ENCODE results near the gene SLC44A1.

The SLC44A1 gene

GRCh38 chr9:105297442-105298075 lies 53.1 kb downstream of the SLC44A1 start:
- no peak for DNase-seq (ENCODE audit: low read depth in 1 of 2, low spot score in 1 of 2)

DNA sequence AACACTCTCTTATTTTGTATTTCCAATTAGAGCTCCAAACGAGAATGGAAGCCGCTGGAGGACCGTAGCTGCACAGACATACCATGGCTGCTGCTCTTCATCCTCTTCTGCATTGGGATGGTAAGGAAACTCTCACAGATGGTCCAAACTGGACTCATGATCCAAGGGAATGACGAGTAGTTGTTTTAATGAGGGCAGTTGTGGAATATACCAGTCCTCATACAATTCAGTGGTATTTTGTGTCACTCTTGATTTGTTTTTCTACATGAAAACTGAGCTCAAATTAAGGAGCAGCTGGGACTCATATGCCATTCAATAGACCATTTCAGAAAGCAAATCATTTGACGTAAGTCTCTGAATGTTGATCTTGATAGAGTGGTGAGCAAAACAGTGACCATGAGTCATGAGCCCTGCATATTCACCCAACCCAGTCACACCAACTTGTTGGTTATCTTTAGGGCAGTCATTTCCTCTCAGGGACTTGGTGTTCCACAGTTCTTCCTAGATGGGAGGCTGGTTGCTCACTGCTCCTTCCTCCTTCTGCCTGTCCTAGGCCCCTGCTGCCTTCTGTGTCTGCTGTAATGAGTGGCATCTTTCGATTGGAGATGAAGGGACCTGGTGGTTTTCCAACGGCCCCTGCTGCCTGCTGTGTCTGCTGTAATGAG lies 54.9 kb downstream of the SLC44A1 start:
- DNase-seq (ENCODE audit: low read depth in 1 of 2, low spot score in 1 of 2), result no peak

DNA sequence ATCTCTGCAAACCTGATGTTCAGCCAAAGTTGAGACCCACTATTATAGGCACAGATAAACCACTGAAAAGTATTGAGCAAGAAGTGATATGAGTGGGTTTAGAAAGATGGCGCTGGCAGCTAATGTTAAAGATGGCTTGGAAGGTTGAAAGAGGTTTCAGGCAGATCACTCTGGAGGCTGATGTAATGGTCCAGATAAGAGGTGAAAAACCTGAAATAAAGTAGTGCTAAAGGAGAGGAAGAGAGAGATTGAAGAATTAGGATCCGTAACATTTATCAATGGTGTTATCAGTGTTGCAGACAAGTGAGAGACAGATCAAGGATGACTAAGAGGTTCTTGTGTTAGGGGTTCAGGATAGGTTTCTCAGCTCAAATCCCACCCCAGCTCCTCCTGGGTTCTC lies 58.3 kb downstream of the SLC44A1 start:
- DNase-seq (ENCODE audit: low read depth in 1 of 2, low spot score in 1 of 2), result no peak

DNA sequence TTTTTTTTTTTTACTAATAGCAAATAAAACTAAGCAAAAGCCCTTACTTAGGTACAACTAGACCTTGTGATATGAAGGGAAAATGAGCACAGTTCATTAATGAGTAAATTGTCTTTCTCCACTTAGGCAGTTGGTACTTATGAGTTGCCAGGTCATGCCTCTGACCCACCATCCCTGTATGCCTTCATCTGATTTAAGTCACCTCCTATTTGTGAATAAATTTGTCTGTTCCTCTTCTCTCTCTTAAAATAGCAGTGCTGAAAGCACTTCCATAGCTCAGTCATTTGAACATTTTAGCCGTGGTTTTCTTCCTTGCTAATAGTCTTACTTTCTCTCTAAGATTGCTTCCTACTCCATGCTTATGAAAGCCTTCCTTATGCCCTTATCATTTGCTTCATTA lies 61.4 kb downstream of the SLC44A1 start:
- no peak for DNase-seq (ENCODE audit: low read depth in 1 of 2, low spot score in 1 of 2)

- DNase-seq (ENCODE audit: low read depth in 1 of 2, low spot score in 1 of 2), result no peak
These were observed 62.1 kb downstream of the SLC44A1 start for GRCh38 chr9:105306351-105307140.

DNA sequence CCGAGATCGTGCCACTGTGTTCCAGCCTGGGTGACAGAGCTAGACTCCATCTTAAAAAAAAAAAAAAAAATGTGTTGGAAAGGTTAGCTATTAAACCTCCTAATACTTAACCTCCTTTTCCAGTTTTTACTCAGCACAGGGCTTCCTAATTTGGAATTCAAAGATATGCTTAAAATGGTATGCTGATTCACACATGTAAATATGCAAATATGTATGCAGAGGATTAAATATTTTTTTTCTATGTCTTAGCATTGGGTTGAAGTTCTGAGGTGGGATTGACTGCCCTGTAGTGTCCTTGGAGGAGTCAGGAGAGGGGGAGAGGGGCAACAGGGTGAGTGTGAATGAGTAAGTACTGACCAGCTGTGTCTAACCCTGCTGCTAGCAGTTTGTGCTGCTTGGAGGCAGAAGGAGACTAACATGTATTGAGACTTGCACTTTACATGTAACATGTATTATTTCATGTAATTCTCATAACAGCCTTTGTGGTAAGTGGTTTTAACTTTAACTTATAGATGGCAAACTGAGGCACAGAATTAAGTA lies 63.2 kb downstream of the SLC44A1 start:
- DNase-seq (ENCODE audit: low read depth in 1 of 2, low spot score in 1 of 2), result no peak

DNA sequence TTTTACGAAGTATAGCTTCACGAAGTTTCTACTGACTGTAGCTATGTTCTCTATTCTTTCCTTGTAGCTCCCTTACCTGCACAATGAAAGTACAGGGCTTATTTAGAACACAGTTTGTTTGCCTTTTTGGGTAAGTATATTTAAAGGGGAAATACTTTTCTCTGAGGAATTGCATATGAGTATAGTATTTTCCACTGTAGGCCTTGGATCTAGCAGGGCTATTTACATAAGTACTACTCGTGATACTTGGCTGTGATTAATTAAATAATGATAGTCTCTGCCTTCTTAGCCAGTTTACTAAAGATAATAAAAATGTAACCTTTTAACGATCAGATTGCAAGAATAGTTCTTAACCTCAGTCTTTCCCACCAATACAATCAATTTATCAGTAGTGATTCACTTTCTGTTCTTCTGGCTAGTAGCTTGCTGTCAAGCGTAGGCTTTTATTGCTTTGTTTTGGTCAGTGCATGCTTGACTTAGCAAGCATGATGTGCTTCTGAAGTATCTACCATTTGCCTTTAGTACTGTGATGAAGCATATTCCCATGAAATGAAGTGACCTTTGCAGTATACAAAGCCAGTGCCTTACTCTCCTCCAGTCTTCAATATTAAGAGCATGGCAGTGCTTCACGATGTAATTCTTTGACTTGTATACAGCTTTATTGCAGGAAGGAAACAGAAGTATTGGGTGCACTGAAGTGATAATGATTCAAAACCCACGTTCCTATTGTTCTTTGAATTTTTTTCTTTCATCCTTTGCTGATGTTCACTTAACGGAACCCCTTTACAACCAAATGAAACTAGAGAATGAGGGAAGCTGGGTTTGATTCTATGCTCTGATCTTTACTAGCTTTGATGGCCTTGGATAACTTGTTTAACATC lies 64.2 kb downstream of the SLC44A1 start:
- DNase-seq (ENCODE audit: low read depth in 1 of 2, low spot score in 1 of 2), result no peak

DNA sequence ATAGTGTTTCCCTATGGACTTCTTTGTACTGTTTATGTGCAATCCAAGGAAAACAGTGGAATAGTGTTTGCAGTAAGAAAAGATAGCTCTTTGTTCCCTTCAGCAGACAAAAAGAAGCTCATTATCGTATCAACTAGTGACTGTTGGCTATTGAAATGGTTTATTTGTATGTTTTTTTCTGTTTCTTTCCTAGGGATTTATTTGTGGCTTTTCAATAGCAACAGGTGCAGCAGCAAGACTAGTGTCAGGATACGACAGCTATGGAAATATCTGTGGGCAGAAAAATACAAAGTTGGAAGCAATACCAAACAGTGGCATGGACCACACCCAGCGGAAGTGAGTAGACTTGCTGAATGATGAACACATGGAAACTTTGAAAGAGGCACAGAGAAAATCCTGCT lies 65.1 kb downstream of the SLC44A1 start:
- no peak for DNase-seq (ENCODE audit: low read depth in 1 of 2, low spot score in 1 of 2)

- no peak for DNase-seq (ENCODE audit: low read depth in 1 of 2, low spot score in 1 of 2)
These were observed 66.9 kb downstream of the SLC44A1 start for GRCh38 chr9:105311306-105311705.

GRCh38 chr9:105313238-105313637 lies 68.8 kb downstream of the SLC44A1 start:
- no peak for DNase-seq (ENCODE audit: low read depth in 1 of 2, low spot score in 1 of 2)

DNA sequence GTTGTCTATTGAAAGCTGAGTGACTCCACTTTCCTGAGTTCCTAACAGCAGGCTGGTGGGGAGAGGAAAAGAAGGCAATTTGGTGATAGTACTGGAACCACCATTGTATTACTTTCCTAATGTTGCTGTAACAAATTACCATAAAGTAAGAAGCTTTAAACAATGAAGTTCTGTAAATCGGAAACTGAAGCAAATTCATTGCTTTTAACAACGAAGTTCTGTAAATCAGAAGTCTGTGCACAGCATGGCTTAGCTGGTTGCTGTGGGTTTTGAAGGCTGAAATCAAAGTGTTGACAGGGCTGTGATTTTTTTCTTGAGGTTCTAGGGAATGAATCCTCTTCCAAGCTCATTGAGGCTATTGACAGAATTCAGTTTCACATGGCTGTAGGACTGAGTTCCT lies 72.3 kb downstream of the SLC44A1 start:
- DNase-seq (ENCODE audit: low read depth in 1 of 2, low spot score in 1 of 2), result no peak

- no peak for DNase-seq (ENCODE audit: low read depth in 1 of 2, low spot score in 1 of 2)
These were observed 74.3 kb downstream of the SLC44A1 start for GRCh38 chr9:105318729-105319191.

DNA sequence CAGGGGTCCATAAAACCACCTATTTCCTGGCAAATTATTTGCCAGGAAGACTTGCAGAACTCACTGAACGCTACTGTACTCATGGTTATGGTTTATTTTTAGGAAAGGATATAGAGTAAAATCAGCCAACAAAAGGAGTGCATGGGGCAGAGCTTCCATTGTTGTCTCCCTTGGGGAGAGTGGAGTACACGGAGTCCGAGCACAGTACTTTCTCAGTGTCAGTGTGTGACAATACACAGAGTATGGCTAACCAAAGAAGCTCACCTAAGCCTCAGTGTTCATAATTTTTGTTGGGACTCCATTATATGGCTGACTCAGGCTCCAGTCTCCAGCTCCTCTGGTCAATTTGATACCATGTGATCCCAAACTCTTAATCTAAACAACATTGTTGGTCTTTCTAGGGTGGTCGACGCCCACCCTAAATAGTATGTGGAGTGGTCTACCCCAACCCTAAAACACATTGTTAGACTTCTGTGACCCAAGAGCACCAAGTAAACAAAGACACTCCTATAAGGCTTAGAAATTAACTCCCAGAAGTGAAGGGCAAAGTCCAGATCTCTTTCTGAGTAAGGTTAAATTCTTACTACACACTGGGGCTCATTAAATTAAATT lies 74.9 kb downstream of the SLC44A1 start:
- no peak for DNase-seq (ENCODE audit: low read depth in 1 of 2, low spot score in 1 of 2)

GRCh38 chr9:105320568-105320967 lies 76.1 kb downstream of the SLC44A1 start:
- no peak for DNase-seq (ENCODE audit: low read depth in 1 of 2, low spot score in 1 of 2)

DNA sequence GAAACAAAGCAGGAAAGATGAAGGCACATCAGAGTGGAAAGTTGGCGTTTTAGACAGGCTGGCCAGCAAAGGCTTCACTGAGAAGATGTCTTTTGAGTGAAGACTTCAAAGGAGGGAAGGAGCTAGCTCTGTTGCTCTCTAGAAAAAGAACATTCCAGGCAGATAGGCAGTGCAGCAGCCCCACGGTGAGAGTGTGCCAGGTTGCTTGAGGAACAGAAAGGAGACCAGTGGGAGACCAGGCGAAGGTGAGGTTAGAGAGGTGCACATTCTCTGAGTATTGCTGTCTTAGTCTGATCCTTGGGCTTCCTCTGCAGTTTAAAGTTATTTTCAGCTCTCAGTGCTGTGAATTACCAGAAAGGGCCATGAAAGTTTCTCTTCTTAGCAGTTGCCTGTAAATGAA lies 83.8 kb downstream of the SLC44A1 start:
- no peak for DNase-seq (ENCODE audit: low read depth in 1 of 2, low spot score in 1 of 2)

DNA sequence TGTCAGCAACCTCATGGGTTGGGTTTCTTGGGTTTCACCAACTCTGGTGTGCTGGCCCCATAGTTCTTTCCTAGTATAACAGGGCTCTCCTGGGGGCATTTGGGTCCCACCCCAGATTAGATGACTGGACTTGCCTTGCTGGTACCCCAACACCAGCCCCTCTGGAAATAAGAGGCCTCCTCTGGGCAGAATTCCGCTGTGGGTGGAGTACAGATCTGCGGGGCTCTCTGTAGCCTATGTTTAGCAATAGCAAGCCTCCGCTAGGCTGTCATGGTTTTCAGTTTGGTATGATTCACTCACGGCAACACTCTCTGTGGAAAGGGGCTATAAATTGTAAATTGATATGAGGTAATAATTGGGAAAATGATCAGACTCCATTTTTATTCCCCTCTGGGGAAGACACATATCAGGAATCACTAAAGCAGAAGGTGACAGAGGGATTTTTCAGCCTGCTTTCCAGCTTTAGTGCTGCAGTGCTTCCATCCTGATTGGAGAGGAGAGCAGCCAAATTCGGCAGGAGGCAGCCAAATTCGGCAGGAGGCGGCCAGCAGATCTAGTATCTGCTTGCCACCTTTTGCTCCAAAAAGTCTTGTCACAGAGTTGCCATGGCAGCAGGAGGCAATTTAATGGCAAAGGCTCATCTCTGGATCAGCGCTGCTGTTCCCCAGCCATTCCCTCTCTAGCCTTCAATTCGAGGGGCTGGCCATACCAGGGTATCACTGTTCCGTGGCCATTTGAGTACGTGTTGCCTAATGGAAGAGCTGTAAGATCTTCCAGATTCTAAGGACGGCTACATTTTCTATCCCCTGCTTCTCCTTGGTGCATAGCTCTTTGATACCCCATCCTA lies 84.6 kb downstream of the SLC44A1 start:
- no peak for DNase-seq (ENCODE audit: low read depth in 1 of 2, low spot score in 1 of 2)

DNA sequence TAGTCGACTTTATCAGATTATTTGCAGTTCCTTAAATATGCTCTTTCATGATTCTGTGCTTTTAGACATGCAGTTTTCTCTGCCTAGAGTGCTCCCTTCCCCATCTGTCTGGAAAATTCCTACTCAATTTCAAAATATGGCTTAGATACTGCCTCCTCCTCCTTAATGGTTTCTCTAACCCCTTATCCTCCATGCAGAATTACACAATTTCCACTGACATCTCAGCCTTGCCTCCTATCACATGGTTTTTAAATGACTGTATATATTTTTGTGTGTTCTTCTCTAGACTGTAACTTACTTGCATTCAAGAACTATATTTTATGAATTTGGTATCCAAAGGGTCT lies 85.2 kb downstream of the SLC44A1 start:
- DNase-seq (ENCODE audit: low read depth in 1 of 2, low spot score in 1 of 2), result no peak

DNA sequence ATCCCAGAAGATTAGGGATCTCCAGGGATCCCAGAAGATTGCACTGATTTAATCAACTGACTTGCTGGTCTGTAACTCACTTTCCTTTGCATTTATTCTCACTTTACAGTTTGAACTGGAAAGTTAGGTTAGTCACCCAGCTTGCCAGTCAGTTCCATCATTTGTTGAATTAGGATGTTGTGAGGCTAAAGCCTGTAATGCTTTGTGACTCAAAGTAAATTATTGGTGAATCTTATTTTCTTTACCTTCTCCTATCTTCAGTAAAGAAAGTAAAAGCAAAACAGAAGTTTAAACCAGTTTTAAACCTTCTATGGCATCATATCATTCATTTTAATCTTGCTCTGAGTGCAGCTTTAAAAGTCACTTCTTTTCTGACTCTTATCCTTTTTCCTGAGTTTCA lies 85.8 kb downstream of the SLC44A1 start:
- DNase-seq (ENCODE audit: low read depth in 1 of 2, low spot score in 1 of 2), result no peak

DNA sequence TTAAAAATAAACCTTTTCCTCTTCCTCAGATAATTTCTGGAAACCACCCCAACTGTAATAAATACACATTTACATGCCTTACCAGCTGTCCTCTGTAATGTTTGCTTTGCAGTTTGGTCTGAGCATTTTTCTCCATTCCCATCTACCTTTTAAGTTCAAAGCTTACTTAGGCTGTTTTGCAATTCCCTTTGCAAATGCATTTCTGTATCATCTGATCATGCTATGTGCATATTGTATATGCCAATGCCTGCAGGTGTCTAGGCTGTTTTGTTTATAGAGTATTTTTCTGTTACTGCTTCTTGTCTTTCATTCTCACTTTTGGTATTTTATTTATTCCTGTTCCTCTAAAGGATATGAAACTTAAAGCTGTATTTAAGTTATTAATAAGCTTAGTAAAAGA lies 86.3 kb downstream of the SLC44A1 start:
- no peak for DNase-seq (ENCODE audit: low read depth in 1 of 2, low spot score in 1 of 2)

DNA sequence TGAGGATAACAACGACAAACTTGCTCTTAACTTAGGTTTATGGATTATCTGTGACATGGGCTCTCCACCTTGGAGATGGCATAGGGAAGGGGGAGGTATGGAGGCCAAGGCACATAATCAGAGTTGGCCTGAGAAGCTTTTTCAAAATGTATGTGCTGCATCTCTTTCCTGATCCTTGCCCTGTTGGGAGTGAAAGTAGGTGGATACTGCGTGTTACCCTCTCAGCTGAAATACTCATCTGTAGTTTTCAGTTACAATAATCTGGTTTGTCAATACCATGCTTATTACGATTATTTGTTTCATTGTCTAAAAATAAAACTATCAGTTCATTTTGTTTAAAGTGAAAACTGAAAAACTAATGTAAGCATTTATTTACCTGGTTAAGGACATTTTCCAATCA lies 86.7 kb downstream of the SLC44A1 start:
- no peak for DNase-seq (ENCODE audit: low read depth in 1 of 2, low spot score in 1 of 2)
